ENCODE results near the gene GPN1. TPM values are rescaled to one million over a fixed set of nuclear protein-coding genes. Genes with fewer than 3 reads are reported as not detected.

The GPN1 gene
- total RNA-seq, 1 experiment from 2014 or later = 35.9 TPM

DNA sequence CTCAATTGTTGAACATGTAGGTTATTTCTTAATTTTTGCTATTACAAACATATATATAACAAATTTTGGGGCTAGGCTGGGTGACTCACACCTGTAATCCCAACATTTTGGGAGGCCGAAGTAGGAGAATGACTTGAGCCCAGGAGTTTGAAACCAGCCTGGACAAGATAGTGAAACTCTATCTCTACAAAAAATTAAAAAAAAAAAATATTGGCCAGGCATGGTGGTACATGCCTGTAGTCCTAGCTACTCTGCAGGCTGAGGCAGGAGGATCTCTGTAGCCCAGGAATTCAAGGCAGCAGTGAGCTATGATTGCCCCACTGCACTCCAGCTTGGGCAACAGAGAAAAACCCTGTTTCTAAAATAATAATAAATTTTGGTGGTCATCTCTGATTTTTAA lies 58.4 kb downstream of the GPN1 start:
- TF ChIP-seq SMAD3 (CRISPR knock-in tag; IDR thresholded peaks at IDR 0.05; ENCODE audit: borderline replicate concordance) (no peak), MXD4 (CRISPR knock-in tag; IDR thresholded peaks at IDR 0.05; ENCODE audit: borderline replicate concordance) (no peak)
- TF ChIP-seq, protein P1, sequence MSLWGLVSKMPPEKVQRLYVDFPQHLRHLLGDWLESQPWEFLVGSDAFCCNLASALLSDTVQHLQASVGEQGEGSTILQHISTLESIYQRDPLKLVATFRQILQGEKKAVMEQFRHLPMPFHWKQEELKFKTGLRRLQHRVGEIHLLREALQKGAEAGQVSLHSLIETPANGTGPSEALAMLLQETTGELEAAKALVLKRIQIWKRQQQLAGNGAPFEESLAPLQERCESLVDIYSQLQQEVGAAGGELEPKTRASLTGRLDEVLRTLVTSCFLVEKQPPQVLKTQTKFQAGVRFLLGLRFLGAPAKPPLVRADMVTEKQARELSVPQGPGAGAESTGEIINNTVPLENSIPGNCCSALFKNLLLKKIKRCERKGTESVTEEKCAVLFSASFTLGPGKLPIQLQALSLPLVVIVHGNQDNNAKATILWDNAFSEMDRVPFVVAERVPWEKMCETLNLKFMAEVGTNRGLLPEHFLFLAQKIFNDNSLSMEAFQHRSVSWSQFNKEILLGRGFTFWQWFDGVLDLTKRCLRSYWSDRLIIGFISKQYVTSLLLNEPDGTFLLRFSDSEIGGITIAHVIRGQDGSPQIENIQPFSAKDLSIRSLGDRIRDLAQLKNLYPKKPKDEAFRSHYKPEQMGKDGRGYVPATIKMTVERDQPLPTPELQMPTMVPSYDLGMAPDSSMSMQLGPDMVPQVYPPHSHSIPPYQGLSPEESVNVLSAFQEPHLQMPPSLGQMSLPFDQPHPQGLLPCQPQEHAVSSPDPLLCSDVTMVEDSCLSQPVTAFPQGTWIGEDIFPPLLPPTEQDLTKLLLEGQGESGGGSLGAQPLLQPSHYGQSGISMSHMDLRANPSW (CRISPR knock-in tag; conservative IDR thresholded peaks at IDR 0.05; ENCODE audit: low read depth) = no peak
- ATAC-seq (no peak), DNase-seq (ENCODE audit: low spot score) (no peak)
- Mint-ChIP-seq H3K27me3 (ENCODE audit: low read depth) (no peaks in the 10 kb centered on the region), H3K4me3 (no peak overlapping the region), H3K4me1 (no peaks in the 10 kb centered on the region), H3K27ac (no peak overlapping the region), H3K36me3 (peaks cover 18% of the 10 kb centered on the region), H3K9me3 (no peaks in the 10 kb centered on the region)
- ChIA-PET CTCF (no interaction called here), POLR2A (interaction anchor here (0.6 kb wide), 1 partner anchor 704 kb away, joined by 3 read pairs; no protein-coding TSS in a partner anchor)

DNA sequence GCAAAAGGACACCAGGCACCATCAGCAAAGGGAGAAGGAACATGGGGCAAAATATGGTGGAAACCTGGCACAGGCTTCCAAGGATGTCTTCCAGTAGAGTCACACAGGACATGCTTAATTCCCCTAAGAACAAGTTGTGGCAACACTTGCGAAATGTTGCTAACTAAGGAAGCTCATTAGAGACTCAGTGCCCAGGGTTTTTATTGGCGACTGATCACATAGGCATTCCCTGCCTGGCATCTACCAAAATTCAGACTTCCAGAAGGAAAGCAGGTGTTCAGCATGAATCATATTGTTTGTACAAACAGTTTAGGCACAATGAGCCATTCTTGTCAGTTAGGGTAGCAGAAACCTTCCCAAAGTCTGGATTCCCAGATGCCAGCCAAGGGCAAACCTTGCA lies 60.6 kb downstream of the GPN1 start:
- POLR2A ChIA-PET = no interaction called here
- H3K27me3 Mint-ChIP-seq (ENCODE audit: low read depth) = no peaks in the 10 kb centered on the region
- H3K36me3 Mint-ChIP-seq = peaks cover 17% of the 10 kb centered on the region
- H3K4me1 Mint-ChIP-seq = no peaks in the 10 kb centered on the region
- H3K9me3 Mint-ChIP-seq = no peaks in the 10 kb centered on the region
- CTCF ChIA-PET = interaction anchor here (1.0 to 1.7 kb wide), 2 partner anchors 14 to 34 kb away, joined by 3 to 5 read pairs; no protein-coding TSS in a partner anchor
- H3K27ac Mint-ChIP-seq = no peak overlapping the region
- H3K4me3 Mint-ChIP-seq = no peak overlapping the region
- TF ChIP-seq, protein P2, sequence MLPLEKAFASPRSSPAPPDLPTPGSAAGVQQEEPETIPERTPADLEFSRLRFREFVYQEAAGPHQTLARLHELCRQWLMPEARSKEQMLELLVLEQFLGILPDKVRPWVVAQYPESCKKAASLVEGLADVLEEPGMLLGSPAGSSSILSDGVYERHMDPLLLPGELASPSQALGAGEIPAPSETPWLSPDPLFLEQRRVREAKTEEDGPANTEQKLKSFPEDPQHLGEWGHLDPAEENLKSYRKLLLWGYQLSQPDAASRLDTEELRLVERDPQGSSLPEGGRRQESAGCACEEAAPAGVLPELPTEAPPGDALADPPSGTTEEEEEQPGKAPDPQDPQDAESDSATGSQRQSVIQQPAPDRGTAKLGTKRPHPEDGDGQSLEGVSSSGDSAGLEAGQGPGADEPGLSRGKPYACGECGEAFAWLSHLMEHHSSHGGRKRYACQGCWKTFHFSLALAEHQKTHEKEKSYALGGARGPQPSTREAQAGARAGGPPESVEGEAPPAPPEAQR (CRISPR knock-in tag; IDR thresholded peaks at IDR 0.05) = no peak
- TF ChIP-seq, protein P3, sequence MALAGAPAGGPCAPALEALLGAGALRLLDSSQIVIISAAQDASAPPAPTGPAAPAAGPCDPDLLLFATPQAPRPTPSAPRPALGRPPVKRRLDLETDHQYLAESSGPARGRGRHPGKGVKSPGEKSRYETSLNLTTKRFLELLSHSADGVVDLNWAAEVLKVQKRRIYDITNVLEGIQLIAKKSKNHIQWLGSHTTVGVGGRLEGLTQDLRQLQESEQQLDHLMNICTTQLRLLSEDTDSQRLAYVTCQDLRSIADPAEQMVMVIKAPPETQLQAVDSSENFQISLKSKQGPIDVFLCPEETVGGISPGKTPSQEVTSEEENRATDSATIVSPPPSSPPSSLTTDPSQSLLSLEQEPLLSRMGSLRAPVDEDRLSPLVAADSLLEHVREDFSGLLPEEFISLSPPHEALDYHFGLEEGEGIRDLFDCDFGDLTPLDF (CRISPR knock-in tag; IDR thresholded peaks at IDR 0.05) = no peak
- TF ChIP-seq, protein P4, sequence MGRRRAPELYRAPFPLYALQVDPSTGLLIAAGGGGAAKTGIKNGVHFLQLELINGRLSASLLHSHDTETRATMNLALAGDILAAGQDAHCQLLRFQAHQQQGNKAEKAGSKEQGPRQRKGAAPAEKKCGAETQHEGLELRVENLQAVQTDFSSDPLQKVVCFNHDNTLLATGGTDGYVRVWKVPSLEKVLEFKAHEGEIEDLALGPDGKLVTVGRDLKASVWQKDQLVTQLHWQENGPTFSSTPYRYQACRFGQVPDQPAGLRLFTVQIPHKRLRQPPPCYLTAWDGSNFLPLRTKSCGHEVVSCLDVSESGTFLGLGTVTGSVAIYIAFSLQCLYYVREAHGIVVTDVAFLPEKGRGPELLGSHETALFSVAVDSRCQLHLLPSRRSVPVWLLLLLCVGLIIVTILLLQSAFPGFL (CRISPR knock-in tag; IDR thresholded peaks at IDR 0.05; ENCODE audit: borderline replicate concordance) = no peak
- TF ChIP-seq, protein P5, sequence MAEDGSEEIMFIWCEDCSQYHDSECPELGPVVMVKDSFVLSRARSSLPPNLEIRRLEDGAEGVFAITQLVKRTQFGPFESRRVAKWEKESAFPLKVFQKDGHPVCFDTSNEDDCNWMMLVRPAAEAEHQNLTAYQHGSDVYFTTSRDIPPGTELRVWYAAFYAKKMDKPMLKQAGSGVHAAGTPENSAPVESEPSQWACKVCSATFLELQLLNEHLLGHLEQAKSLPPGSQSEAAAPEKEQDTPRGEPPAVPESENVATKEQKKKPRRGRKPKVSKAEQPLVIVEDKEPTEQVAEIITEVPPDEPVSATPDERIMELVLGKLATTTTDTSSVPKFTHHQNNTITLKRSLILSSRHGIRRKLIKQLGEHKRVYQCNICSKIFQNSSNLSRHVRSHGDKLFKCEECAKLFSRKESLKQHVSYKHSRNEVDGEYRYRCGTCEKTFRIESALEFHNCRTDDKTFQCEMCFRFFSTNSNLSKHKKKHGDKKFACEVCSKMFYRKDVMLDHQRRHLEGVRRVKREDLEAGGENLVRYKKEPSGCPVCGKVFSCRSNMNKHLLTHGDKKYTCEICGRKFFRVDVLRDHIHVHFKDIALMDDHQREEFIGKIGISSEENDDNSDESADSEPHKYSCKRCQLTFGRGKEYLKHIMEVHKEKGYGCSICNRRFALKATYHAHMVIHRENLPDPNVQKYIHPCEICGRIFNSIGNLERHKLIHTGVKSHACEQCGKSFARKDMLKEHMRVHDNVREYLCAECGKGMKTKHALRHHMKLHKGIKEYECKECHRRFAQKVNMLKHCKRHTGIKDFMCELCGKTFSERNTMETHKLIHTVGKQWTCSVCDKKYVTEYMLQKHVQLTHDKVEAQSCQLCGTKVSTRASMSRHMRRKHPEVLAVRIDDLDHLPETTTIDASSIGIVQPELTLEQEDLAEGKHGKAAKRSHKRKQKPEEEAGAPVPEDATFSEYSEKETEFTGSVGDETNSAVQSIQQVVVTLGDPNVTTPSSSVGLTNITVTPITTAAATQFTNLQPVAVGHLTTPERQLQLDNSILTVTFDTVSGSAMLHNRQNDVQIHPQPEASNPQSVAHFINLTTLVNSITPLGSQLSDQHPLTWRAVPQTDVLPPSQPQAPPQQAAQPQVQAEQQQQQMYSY (CRISPR knock-in tag; IDR thresholded peaks at IDR 0.05) = no peak
- no peak for TF ChIP-seq OVOL2 (CRISPR knock-in tag; IDR thresholded peaks at IDR 0.05; ENCODE audit: borderline replicate concordance)
- TF ChIP-seq, protein P6, sequence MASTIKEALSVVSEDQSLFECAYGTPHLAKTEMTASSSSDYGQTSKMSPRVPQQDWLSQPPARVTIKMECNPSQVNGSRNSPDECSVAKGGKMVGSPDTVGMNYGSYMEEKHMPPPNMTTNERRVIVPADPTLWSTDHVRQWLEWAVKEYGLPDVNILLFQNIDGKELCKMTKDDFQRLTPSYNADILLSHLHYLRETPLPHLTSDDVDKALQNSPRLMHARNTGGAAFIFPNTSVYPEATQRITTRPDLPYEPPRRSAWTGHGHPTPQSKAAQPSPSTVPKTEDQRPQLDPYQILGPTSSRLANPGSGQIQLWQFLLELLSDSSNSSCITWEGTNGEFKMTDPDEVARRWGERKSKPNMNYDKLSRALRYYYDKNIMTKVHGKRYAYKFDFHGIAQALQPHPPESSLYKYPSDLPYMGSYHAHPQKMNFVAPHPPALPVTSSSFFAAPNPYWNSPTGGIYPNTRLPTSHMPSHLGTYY (CRISPR knock-in tag; IDR thresholded peaks at IDR 0.05) = no peak
- TF ChIP-seq, protein P7, sequence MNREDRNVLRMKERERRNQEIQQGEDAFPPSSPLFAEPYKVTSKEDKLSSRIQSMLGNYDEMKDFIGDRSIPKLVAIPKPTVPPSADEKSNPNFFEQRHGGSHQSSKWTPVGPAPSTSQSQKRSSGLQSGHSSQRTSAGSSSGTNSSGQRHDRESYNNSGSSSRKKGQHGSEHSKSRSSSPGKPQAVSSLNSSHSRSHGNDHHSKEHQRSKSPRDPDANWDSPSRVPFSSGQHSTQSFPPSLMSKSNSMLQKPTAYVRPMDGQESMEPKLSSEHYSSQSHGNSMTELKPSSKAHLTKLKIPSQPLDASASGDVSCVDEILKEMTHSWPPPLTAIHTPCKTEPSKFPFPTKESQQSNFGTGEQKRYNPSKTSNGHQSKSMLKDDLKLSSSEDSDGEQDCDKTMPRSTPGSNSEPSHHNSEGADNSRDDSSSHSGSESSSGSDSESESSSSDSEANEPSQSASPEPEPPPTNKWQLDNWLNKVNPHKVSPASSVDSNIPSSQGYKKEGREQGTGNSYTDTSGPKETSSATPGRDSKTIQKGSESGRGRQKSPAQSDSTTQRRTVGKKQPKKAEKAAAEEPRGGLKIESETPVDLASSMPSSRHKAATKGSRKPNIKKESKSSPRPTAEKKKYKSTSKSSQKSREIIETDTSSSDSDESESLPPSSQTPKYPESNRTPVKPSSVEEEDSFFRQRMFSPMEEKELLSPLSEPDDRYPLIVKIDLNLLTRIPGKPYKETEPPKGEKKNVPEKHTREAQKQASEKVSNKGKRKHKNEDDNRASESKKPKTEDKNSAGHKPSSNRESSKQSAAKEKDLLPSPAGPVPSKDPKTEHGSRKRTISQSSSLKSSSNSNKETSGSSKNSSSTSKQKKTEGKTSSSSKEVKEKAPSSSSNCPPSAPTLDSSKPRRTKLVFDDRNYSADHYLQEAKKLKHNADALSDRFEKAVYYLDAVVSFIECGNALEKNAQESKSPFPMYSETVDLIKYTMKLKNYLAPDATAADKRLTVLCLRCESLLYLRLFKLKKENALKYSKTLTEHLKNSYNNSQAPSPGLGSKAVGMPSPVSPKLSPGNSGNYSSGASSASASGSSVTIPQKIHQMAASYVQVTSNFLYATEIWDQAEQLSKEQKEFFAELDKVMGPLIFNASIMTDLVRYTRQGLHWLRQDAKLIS (CRISPR knock-in tag; IDR thresholded peaks at IDR 0.05; ENCODE audit: borderline replicate concordance) = no peak
- TF ChIP-seq RELA (CRISPR knock-in tag; IDR thresholded peaks at IDR 0.05; ENCODE audit: borderline replicate concordance) = no peak
- no peak for TF ChIP-seq ATF1 (CRISPR knock-in tag; IDR thresholded peaks at IDR 0.05)
- TF ChIP-seq SMAD4 (CRISPR knock-in tag; IDR thresholded peaks at IDR 0.05) = no peak
- TF ChIP-seq ZNF671 (CRISPR knock-in tag; IDR thresholded peaks at IDR 0.05) = no peak
- TF ChIP-seq ZNF138 (CRISPR knock-in tag; conservative IDR thresholded peaks at IDR 0.05) = no peak
- TF ChIP-seq ESRRA (CRISPR knock-in tag; IDR thresholded peaks at IDR 0.05; ENCODE audit: borderline replicate concordance) = no peak
- DNase-seq (ENCODE audit: low spot score) (no peak), ATAC-seq (no peak)
